Measurements from ENCODE around the gene CCDC80.
"Not testable (repeated sequence)": the region's sequence is repeated elsewhere in the genome, so short reads cannot be mapped to it uniquely, and the experiment has no call there.

The CCDC80 gene, protein sequence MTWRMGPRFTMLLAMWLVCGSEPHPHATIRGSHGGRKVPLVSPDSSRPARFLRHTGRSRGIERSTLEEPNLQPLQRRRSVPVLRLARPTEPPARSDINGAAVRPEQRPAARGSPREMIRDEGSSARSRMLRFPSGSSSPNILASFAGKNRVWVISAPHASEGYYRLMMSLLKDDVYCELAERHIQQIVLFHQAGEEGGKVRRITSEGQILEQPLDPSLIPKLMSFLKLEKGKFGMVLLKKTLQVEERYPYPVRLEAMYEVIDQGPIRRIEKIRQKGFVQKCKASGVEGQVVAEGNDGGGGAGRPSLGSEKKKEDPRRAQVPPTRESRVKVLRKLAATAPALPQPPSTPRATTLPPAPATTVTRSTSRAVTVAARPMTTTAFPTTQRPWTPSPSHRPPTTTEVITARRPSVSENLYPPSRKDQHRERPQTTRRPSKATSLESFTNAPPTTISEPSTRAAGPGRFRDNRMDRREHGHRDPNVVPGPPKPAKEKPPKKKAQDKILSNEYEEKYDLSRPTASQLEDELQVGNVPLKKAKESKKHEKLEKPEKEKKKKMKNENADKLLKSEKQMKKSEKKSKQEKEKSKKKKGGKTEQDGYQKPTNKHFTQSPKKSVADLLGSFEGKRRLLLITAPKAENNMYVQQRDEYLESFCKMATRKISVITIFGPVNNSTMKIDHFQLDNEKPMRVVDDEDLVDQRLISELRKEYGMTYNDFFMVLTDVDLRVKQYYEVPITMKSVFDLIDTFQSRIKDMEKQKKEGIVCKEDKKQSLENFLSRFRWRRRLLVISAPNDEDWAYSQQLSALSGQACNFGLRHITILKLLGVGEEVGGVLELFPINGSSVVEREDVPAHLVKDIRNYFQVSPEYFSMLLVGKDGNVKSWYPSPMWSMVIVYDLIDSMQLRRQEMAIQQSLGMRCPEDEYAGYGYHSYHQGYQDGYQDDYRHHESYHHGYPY

DNA sequence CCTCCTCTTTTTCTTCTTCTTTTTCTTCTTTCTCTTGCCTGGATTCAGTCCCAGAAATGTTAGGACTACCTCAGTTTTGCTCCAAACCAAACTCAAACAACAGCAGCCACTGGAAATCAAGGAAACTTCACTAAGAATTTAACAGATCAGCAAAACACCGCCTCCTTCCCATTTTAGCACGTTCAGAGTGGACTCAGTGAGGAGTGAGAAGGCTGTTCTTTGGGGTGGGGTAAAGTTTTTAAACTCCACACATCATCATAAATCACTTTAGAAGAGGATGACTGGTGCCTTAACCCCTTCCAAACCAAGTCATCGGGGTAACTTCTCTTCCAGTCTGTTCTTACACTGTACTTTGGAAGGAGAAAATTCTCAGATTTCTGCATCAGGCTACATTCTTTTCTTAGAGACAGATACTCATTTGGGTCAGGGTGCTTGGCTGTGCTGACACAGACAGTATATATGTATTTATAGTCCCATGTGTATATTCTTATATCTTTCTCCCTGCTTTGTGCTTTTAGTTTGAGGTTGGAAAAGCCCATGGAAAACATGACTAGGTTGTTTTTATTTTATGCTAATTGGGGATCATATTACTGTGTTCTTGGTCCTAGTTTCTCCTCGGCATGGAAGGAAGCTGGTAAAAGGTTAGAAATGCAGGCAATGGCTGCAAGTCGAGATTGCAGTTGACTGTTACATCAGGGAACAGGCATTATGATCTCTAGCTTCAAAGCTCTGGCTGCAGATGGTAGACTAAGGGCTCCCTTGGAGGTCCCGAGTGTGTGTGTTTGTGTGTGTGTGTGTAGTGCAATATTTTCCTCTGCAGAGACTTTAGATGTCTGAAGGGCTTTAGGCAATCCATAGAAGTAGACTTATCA, at the start of gene CCDC80:
Gene CCDC80 (minus strand): TSS at position 214 of the 872 bp plus-strand sequence. CDS start 1,238 bp downstream, outside the sequence.
- DNase-seq, result no peak

DNA sequence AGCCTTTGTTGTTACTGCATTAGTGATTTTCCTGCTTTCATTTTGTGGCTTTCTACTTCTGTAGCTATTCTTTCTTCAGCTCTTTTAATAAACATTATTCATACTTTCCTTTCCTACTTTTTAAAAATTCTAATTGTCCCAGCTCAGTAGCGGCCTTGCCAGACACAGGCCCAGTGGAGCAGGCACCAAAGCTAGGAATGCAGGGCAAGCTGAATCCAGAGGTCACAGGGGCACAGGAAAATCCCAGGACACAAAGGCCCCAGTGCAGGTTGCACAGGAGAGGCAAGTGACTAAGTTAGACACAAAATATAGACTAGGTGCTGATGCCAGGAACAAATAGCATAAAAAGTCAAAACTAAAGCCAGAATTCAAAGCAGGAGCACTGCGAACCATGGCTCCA, 49.0 kb upstream of the CCDC80 start:
- DNase-seq, result no peak

DNA sequence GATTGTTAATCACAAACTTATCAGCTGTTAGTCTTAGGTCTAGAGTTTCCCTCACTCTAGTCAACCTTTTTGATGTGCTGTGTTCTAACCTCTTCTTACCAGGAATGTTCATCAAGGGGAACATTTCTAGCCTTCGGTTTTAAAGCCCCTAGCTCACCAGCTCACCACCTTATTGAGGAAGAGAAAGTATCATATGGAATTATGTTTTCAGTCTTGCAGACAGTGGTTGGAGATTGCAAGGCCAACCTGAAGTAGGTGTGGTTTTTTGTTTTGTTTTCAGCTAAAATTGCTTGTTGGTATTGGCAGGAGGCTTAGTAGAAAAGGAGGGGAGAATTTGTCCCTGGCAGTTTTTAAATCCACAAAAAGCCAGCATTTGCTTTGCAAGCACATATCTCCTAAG, 48.4 kb upstream of the CCDC80 start:
- no peak for DNase-seq

DNA sequence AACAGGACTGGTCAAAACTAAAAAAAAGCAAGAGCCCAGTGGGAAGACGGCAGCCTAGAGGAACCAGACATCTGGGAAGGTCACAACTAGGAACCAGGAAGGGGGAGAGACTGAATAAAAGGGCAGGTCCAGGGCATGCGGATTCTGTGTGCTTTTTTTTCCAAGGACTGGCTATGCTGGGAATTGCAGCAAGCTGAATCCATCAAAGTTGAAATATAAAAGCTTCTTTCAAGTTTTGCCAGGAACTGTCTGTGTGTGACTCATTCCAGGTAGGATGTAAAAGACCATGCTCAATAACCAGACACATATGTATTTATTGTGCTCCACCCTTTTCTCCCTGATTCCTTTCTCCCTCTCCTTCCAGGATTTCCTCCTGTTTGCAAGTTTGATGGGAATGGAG, 47.9 kb upstream of the CCDC80 start:
- DNase-seq, result no peak

DNA sequence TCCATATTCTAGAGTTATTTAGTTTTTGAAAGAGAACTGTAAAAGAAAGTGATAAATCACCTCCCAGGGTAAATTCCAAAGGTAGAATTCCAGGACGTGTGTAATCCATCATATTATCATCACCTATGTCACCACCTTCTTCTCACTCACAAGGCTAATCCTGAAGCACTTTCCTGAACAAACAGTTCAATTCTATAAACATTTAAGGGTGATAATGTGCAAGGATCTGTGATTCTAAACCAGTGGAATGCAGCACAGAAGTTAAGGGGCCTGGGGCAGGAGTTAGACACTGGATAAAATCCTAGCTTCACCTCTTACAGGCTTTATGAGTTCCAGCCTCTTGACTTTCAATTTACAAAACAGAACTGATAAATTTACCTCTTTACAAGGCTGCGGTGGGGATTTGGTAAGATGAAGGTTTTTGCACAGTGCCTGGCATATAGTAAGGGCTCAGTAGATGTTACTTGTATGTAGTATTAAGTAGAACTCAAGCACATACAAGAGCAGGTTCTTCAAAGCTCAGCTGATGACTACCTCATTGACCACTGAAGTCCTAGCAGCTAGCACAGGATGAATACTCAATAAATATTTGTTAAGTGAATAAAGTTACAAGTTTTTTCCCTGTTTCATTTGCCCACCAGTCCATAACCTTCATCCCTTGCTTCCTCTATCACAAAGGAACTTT, 47.3 kb upstream of the CCDC80 start:
- DNase-seq, result no peak

DNA sequence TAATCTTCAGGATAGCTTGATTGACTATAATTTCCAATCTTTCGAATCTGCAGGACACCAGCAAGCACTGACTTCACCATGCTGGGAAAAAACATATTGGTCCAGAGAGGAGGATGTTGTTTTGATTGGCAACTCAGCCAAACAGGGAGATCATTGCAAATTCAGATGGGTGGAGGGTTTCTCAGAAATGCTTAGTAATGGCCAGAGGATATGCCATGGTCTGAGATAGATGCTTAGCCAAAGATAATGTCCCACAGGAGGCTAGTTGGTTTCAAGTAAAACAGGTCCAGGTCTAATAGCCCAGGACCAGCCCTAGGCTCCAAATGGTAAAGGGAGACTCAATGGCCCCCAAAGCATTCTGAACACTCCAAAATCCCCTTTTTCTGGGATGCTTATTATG, 46.7 kb upstream of the CCDC80 start:
- no peak for DNase-seq

DNA sequence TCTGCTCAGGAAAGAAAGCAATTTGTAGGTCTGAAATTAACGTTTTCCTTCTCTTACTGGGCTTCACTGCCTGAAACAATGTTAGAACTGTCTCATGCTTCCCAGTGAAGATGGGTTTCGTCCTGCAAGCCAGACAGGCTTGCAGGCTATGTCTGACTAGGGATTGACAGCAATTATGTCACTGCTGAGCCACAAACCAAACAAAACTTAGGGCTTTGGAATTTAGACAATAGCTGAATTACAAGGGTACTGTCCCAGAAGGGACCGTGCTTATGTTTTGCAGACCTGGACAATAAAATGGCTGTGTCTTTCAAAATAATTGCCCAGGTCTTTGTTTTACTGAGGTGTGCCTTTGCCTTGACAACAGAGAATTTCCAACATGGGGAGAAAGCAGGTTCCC, 46.3 kb upstream of the CCDC80 start:
- no peak for DNase-seq

DNA sequence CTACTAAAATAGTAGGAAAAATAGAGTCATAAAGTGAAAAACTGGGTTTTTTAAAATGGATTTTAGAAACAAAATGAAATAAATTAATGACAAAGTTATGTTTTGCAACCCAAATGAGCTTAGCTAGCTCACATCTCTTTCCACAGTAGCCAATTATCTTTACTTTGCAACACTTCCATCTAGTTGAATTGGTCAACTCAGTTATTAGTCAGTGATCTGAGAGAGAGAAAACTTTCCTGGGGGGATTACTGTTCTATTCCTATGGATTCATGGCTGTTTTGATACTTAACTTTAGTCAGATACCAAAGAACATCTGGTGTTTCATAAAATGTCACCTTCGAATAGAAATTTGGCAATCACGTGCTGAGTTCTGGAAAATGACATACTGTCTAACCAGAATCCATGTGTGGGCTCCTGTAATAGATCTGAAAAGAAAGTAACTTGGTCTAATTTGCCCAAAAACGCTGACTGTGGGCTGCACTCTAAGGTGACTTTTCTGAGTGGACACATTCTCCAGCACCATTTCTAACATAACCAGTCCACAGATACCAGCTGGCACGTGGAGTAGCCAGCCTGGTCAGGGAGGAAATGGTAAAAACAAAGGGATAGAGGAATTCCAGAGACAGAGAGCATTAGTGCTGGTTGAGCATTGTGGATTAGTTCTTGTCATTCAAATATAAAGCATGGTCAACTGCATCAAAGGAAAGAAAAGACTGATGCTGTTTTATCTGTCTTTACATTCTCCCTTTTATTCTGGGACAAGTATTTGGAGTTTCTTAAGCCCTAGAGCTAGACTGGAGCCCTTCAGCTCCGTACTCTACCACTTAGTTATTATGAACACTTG, 45.2 kb upstream of the CCDC80 start:
- no peak for DNase-seq

DNA sequence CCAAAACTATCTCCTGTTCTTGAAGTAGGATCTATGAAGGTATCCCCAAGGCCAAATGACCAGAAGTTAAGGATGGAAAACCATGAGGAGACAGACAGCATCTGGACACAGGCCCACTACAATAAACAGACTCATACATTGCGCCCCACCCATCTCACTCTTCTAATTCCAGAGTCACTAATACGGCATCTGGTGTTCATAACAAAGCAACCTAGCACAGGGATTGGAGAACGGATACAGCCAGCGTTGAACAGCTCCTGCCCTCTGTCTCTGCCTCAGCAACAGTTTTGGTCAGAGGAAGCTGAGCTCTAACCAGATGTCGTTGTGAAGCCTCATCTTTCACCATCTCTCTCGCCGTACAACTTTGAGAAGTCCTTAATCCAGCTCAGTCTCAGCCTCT, 44.5 kb upstream of the CCDC80 start:
- DNase-seq, result no peak

DNA sequence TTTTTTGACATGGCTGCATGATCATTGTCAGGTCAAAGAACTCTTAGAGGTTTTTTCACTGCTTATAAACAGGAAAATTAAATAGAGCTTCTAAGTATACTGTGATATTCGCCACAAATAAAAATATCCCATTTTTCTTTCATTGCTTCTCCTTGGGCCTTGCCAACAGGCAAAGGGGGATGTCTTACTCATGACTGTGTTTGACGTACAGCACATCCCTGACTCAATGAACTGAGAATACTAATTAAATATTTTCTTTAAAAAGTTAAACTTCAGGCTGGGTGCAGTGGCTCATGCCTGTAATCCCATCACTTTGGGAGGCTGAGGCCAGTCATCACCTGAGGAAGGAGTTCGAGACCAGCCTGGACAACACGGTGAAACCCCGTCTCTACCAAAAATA, 41.4 kb upstream of the CCDC80 start:
- DNase-seq, result no peak

DNA sequence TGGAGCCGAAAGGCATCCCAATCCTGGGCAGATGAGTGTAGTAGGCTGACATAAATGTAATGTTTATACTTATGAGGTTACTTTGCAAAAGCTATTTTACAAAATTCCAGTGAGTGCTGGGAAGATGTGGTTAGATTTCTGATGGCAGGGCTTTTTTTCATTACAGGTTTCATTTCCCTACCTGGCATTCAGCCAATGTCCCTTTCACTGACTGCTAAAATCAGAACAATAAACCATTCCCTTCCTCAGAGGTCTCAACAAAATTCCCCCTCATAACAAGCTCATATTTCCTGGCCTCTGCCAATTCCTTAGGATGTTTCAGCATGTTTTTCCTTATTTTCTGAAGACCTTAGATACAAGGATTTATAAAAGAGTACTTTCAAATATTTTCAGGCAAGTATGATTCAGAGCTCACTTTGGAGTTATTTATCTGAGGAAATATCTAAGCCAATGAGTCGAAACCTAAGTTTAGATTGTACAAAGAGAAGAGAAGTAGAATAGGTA, 40.9 kb upstream of the CCDC80 start:
- DNase-seq, result no peak

DNA sequence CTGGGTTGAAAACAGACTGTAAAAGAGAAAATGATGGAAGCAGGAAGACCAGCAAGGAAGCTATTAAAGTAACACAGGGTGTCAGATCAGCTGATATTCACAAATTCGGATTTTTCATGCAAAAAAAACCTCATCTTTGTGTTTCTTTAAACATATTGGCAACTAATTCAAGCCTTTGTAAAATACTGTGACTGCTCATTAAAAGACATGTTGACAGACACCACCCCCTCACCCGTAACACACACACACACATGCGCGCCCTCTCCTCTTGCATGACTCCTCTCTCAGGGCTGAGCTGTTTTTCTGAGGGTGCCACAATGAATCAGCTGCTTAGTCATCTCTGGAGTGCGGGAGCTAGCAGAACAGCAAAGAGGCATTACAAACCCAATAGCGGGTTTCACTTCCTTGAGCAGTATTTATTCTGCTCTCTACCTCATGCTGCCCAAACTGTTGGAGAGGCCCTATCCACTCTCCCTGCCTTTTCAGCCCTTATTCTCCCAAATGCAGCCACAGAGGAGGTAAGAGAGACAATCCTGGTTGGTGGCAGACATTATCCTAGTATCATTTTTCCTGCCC, 35.8 kb upstream of the CCDC80 start:
- DNase-seq, result peak; percentile 71 to 89

DNA sequence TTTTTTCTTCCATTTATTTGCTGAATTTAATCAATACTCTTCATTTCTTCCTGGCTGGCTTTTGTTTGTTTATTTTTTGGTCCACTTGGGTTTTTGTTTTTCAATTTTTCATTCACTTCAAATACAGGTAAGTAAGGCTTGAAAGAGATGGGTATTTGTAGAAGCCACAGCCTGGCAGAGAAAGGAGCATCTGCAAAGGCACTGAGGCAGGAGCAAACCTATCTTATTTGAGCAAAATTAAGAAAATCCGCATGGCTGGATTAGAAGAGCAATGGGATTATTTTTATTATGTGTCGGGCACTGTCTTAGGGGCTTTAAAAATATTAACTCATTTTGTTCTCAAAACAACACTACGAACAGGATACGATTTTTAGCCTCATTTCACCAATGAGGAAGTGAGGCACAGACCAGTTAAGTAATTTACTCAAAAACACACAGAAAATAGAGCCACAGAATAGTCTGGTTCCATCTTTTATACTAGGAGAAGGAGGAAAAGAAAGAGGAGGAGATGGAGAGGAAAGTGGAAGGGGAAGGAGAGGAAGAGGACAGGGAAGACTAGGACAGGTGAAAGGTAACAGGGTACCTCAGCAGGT, 35.1 kb upstream of the CCDC80 start:
- DNase-seq, result no peak

DNA sequence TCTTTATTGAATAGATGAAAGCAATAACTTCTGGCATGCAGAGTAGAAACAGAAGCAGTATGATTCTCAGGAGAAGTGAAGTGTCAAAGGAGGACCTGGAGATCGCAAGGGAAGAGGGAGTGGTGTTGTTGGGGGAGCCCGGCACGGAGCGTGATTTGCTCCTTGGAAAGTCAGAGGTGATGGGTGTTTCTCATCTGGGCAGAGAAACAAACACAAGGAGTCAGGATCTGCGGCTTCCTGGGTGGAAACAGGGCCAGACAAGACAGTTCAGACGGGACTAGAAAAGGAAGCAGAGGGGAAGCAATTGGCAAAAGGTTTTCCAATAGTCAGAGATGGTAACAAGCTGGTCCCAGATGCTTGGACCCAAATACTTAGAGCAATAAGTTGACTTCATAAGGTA, 34.4 kb upstream of the CCDC80 start:
- DNase-seq, result no peak

DNA sequence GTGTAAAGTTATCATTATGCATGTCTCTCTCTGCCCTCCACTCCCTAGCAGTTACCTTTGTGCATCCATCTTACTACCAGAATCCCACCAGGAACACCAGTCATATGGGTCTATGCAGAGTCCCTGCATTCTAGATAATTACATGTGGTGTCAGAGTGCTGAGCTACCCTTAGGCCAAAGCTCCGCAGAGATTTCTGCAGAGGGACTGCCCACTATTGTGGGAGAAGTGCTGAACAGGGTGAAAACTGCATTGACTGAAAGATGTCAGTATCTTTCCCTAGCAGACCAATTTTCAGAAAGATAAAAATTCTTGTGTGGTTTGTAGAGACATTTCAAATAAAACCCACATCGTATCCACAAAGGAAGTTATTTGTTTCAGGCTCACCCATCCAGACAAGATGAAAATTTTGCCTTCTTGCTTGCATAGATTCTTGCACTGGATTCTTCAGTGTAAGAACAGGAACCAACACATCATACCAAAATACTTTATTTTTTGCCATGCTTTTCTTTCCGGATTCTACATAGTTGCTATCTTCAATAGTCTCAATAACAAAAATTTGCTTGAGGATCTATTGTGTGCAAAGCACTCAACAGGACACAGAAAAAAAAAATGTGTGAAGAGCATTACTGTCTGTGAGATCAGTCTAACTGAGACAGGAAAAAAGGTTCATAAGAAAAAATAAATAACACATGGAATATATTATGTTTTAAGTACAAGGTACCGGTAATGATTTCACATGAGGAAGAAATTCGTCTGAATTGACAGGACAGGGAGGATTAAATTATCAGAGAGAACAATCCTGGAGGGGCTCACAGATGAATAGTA, 32.0 kb upstream of the CCDC80 start:
- DNase-seq, result no peak

DNA sequence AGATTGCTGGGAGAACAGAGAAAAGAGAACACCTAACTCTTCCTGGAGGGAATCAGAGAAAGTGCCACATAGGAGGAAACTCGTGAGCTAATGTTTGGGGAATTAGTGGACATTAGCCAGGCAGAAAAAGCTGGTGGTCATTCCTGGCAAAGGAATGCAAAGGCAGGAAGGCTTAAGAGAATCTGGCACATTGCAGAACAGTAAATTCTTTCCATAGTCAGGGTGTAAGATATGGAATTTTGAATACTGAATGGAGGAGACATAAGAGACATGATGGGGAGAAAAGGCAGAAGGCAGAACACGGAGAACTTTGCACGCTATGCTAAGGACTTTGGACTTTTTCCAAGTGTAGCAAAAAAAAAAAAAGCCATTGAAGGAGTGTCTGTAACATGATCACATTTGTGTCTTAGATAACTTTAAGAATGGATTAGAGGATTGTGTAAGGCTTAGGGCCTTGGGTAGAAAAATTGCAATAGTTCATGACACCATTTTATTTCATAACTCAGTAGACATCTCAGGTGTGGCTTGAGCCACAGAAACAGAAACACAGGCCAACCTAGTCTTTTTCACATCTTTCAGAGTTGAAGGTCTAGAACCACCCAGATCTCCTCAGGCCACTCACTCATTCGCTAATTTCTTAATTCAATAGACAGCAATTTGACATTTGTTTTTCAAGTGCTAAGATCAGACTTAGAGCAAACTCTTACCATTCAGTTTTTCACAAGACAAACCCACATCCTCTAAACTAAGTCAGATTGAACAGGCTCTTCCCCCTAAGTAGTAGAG, 31.2 kb upstream of the CCDC80 start:
- DNase-seq, result no peak

DNA sequence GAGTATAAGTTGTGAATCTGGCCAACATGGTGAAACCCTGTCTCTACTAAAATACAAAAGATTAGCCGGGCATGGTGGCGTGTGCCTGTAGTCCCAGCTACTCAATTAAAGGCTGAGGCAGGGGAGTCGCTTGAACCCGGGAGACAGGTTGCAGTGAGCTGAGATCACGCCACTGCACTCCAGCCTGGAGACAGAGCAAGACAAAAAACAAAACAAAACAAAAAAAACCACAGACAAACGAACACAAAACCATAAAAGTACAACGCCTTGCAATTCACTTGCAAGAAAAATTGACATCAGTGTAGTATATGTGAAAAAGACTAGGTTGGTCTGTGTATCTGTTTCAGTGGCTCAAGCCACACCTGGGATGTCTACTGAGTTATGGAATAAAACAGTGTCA, 29.9 kb upstream of the CCDC80 start:
- no peak for DNase-seq

DNA sequence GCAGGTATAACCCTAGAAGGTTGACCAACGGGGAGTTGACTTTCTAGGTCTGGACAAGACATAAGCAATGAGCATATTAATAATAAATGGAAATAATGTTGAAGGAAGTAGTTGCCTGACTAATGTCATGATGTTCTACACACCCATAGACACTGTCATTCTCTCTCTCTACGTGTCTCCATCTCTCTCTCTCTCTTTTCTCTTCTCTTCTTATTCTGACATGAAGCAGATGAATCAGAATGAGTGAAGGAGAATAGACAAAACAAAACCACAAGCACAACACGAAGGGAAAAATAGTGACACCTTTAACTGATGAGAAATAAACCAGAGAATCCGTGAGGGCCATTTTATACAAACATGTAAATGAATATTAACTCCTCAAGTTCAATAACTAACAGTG, 26.7 kb upstream of the CCDC80 start:
- no peak for DNase-seq

DNA sequence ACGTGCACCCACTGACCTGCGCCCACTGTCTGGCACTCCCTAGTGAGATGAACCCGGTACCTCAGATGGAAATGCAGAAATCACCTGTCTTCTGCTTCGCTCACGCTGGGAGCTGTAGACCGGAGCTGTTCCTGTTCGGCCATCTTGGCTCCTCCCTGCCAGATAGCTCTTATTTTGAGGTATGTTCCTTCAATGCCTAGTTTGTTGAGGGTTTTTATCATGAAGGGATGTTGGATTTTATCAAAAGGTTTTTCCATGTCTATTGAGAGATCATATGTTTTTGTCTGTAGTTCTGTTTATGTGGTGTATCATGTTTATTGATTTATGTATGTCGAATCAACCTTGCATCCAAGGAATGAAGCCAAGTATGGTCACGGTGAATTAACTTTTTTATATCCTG, 24.1 kb upstream of the CCDC80 start:
- not testable (repeated sequence) for DNase-seq

Measured in stimulated activated CD4-positive, alpha-beta T cell treated with anti-CD3 and anti-CD28 coated beads, Interleukin-4, amount 100 ng/mL, for 4 hours (primary cell).